Colonic mucosa (tissue), 4 donors: ENCODE results near the gene YTHDC2. TPM values are rescaled to one million over a fixed set of nuclear protein-coding genes. Genes with fewer than 3 reads are reported as not detected.

Experiments used
- DNase-seq: peaks from one replicate; pipeline ENCODE4 v3.0.0-alpha.2; 2020
- H3K27ac ChIP-seq: fragments of 200-600 bp; one replicate; pipeline ENCODE4 v1.8.0; 2021
- H3K27me3 ChIP-seq: fragments of 200-600 bp; one replicate; pipeline ENCODE4 v1.8.0; 2021
- H3K36me3 ChIP-seq: fragments of 200-600 bp; one replicate; pipeline ENCODE4 v1.8.0; 2021
- H3K4me1 ChIP-seq: fragments of 200-600 bp; one replicate; pipeline ENCODE4 v1.8.0; 2021; ENCODE audit warnings: mild to moderate bottlenecking
- H3K4me3 ChIP-seq: fragments of 200-600 bp; one replicate; pipeline ENCODE4 v1.8.0; 2021
- H3K9ac ChIP-seq, 2 donors: one replicate each; pipeline ENCODE4 v1.7.0; 2013; ENCODE audit warnings: control low read depth in 2 of 2, low read depth in 2 of 2, low read length in 2 of 2
- H3K9me3 ChIP-seq: fragments of 200-600 bp; one replicate; pipeline ENCODE4 v1.8.0; 2021
- intact Hi-C: fragments of 100-400 bp; cut with DNase I; formaldehyde crosslinking; loops from one replicate; pipeline ENCODE4 v1.14.1; 2022
- total RNA-seq, 2 donors: library from RNA; stranded (reverse); fragmentation: NEBNext Ultra II Directional in 1 of 2; extraction: Animal tissue kit (Norgen Biotek cat#: 25700) in 1 of 2; gene quantifications; one replicate each; pipeline ENCODE4 v1.2.1, GENCODE V29; 2021
- TF ChIP-seq, protein P1 (sequence below): fragments of 200-600 bp; IDR thresholded peaks from one replicate; pipeline ENCODE4 v1.8.0; 2022; ENCODE audit warnings: antibody characterized with exemption, mild to moderate bottlenecking
- donor health status: healthy.
- donor health status: DM: no; HTN: no; CAD: no.
- donor health status: DM: no; HTN: no; CAD: no.

YTHDC2 gene
- total RNA-seq, 2 donors from 2014 or later, result 22.6 to 22.8 TPM

DNA sequence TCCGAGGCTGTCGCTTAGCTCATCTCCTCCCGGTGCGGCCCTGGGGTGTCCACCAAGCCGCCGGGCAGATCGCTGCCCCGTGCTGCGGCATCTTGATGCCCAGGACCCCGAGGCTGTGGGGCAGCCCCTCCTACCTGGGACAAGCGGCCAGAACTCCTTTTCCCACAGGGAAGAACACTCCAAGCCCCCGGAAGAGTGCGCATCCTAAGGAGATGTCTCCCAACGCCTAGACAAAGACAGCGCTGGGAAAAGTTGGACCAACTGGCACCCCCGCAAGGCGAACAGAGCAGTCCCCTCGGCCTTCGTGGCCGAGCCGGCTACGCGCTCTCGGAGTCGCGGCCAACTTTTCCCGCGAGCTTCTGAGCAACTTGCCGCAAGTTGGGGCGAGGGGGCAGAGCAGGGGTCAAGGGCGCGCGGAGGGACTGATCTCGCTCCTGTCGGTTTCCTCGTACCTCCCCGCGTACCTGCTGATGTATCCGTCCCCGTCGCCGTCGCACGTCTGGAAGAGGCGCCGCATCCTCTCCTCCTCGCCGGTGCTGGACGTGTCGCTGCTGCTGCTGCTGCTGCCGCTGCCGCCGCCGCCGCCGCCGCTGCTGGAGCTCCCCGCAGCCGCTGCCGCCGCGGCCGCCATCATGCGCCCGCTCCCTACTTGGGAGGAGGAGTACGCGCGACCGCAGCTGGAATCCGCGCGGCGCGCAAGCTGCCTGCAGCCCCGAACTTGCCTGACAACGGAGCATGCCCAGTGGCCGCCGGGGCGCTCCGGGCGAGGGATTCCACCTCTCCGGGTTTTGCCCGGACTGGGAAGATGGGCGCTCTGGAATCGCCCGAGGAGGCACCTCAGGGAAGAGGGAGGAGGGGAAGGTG, 25.5 kb upstream of the YTHDC2 start, which contains the start of gene MCC:
MCC (minus strand) TSS at position 673 of the 864 bp plus-strand sequence.
- Histone ChIP-seq H3K27me3 (peaks cover 13% of the 10 kb centered on the region), H3K4me1 (peaks cover 4% of the 10 kb centered on the region), H3K4me3 (peak within 1 kb of the TSS; percentile 57), H3K9ac (peak within 1 kb of the TSS; percentile 19 to 66), H3K9me3 (no peaks in the 10 kb centered on the region), H3K36me3 (no peaks in the 10 kb centered on the region), H3K27ac (no peak within 1 kb of the TSS)
- intact Hi-C loops, result no loop called here
- DNase-seq, result peak; percentile 76
- TF ChIP-seq, protein P1, sequence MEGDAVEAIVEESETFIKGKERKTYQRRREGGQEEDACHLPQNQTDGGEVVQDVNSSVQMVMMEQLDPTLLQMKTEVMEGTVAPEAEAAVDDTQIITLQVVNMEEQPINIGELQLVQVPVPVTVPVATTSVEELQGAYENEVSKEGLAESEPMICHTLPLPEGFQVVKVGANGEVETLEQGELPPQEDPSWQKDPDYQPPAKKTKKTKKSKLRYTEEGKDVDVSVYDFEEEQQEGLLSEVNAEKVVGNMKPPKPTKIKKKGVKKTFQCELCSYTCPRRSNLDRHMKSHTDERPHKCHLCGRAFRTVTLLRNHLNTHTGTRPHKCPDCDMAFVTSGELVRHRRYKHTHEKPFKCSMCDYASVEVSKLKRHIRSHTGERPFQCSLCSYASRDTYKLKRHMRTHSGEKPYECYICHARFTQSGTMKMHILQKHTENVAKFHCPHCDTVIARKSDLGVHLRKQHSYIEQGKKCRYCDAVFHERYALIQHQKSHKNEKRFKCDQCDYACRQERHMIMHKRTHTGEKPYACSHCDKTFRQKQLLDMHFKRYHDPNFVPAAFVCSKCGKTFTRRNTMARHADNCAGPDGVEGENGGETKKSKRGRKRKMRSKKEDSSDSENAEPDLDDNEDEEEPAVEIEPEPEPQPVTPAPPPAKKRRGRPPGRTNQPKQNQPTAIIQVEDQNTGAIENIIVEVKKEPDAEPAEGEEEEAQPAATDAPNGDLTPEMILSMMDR, result no peak

DNA sequence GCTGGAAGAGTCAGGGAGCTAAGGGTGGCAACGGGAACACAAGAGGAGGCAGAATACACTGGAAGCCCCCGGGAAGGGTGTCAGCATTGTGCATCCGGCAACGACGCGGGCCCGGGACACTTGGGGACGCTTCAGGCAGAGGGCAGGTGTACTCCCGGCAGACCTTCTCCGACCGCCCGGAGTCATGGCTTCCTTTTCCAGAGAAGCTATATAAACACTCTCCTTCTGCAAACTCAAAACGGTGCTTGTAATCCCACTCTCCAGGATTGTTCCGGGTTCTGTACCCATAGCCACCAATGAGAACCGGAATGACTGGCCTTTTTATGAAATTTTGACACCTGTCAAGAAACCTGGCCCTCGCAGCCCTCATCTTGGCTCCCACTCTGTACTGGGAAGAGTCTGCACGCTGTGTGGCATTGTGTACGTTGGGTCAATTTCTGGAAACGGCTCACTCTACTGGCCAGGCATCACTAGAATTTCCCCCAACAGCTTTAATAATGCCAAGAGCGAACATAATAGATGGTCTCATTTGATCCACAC, 24.8 kb upstream of the YTHDC2 start:
- no peak for DNase-seq
- no peak overlapping the region for H3K27ac ChIP-seq
- peak overlapping the region; percentile 57 for H3K4me3 ChIP-seq
- H3K4me1 ChIP-seq, result peaks cover 4% of the 10 kb centered on the region
- no peaks in the 10 kb centered on the region for H3K36me3 ChIP-seq
- H3K9ac ChIP-seq, result peak overlapping the region in 1 of 2 donors; percentile 8
- H3K27me3 ChIP-seq, result peaks cover 13% of the 10 kb centered on the region
- TF ChIP-seq, protein P1, result no peak
- intact Hi-C loops, result no loop called here
- no peaks in the 10 kb centered on the region for H3K9me3 ChIP-seq

DNA sequence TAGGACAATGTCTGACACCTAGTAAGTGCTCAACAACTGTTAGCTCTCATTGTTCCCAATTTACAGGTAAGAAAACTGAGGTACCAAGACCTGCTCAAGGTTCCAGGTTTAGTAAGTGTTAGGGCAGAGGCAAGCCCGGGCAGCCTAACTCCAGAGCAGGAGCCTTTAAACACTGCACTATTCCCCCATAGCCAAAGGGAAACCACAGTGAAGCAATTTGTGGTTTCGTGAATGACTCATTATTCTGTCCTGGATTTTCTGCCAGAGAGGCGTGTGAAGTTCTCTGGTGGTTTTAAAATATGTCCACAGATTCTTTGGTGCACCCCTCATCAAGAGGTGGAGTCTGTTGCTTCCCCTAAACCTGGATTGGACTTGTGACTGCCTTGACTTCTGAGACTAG, 24.2 kb upstream of the YTHDC2 start:
- intact Hi-C loops, result no loop called here
- Histone ChIP-seq H3K27ac (no peak overlapping the region), H3K36me3 (no peaks in the 10 kb centered on the region), H3K4me3 (no peak overlapping the region), H3K9me3 (no peaks in the 10 kb centered on the region), H3K9ac (no peak overlapping the region), H3K27me3 (peaks cover 13% of the 10 kb centered on the region), H3K4me1 (peaks cover 4% of the 10 kb centered on the region)
- TF ChIP-seq, protein P1, result no peak
- DNase-seq, result no peak

DNA sequence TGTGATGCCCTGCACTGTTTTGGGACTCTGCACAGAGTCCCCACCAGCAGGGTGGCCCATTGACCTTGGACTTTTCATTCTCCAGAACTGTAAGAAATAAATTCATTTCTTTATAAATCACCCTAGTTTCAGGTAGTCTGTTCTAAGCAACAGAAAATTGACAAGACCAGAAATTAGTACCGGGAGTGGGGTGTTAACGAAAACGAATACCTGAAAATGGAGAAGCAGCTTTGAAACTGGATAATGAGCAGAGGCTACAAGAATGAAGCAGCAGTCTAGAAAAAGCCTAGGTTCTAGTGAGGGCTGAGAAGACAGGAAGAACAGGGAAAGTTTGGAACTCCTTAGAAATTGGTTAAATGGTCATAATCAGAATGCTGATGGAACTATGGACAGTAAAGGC, 23.2 kb upstream of the YTHDC2 start:
- H3K4me1 ChIP-seq, result peaks cover 4% of the 10 kb centered on the region

DNA sequence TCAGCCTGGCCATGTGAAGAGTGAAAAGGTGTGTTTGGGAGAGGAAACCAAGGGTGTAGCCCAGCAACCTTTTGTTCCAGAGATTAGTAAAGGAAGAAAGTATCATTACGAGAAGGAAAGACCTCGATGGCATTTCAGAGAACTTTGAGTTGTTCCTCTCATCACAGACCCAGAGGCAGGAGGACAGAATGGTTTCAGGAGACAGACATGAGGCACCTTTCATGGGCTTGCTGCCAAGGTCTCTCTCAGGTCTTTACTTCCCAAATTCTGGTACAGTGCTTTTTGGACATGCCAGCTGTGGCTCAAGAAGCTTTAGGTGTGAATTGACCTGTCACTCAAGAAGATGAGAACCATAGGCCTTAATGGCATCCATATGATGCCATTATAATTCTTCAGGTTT, 22.5 kb upstream of the YTHDC2 start:
- no peak for DNase-seq
- Histone ChIP-seq H3K27me3 (peaks cover 13% of the 10 kb centered on the region), H3K4me3 (no peak overlapping the region), H3K4me1 (peaks cover 4% of the 10 kb centered on the region), H3K9me3 (no peaks in the 10 kb centered on the region), H3K9ac (no peak overlapping the region), H3K27ac (no peak overlapping the region), H3K36me3 (no peaks in the 10 kb centered on the region)
- intact Hi-C loops, result no loop called here
- TF ChIP-seq, protein P1, result no peak

More for the DNA sequence above, 23.2 kb upstream of the YTHDC2 start:
- Histone ChIP-seq H3K27ac (no peak overlapping the region), H3K36me3 (no peaks in the 10 kb centered on the region), H3K4me3 (no peak overlapping the region), H3K27me3 (peaks cover 13% of the 10 kb centered on the region), H3K9ac (no peak overlapping the region), H3K9me3 (no peaks in the 10 kb centered on the region)
- intact Hi-C loops, result no loop called here
- TF ChIP-seq, protein P1, result no peak
- DNase-seq, result no peak
